T-helper 9 cell (primary cell): ENCODE data around the gene FER1L5.

ENCODE experiments used
- DNase-seq: peaks from one replicate; pipeline ENCODE4 v3.0.0-alpha.2; 2020

The FER1L5 gene

DNA sequence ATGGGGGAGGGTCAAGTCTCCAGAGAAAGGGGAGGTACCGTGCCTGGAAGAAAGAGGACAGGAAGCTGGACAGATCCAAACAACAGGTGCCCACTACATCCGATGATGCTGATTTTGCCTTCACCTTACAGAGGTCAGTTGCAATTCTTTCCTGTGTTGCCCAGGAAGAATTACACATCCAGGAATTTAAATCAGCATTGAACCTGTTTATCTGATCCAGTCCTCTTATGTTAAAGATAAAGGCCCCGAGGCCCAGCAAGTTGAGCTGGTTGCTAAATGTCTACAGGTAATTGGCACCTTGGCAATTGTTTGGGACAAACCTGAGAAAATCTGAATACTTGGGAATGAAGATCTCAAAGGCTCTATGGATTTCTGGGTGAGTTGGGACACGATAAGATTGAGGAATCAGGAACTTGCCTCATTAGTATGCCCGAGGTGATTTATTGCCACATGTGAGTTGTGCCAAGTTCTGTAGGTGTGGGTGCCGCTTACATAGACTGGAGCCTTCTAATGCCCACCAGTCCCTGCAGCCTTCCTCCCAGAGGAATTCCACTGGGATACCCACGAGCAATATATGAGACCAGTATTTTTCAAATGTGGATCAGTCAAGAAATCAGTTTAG, 111.2 kb downstream of the FER1L5 start:
- no peak for DNase-seq

DNA sequence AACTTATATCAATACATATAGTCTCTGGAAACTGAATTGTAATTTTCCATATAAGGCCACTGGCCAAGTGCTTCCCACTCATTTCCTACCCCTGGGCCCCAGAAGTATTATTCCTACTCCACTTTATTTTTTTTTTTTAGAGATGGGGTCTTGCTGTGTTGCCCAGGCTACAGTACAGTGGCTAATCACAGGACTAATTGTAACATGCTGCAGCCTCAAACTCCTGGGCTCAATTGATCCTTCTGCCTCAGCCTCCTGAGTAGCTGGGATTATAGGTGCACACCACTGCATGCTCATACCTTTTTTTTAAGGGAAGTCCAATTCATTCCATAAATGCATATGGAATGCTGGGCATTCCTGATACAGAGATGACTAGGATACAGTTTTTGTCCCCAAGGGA, 111.8 kb downstream of the FER1L5 start:
- no peak for DNase-seq
